Ascending aorta (tissue), 2 donors: Measurements from ENCODE around the gene CCDC136. TPM values are rescaled to one million over a fixed set of nuclear protein-coding genes. Genes with fewer than 3 reads are reported as not detected.
A peak's percentile ranks its signal among the peaks of the same experiment; 100 is the strongest.

Experiments
- DNase-seq, 2 donors: peaks; one replicate each; pipeline ENCODE4 v3.0.0-alpha.2; 2019; ENCODE audit warnings: low spot score in 2 of 2
- H3K27ac ChIP-seq, 2 donors: fragments of 200-600 bp; sonication (generic); one replicate each; pipeline ENCODE4 v1.5.1; 2016 to 2017; ENCODE audit warnings: mild to moderate bottlenecking in 1 of 2
- H3K27me3 ChIP-seq: fragments of 200-600 bp; sonication (generic); one replicate; pipeline ENCODE4 v1.5.1; 2017
- H3K36me3 ChIP-seq, 2 donors: fragments of 200-600 bp; sonication (generic); one replicate each; pipeline ENCODE4 v1.5.1; 2016
- H3K4me1 ChIP-seq, 2 donors: fragments of 200-600 bp; sonication (generic); one replicate each; pipeline ENCODE4 v1.5.1; 2016 to 2017; ENCODE audit warnings: mild to moderate bottlenecking in 1 of 2
- H3K4me3 ChIP-seq, 2 donors: fragments of 200-600 bp; sonication (generic); one replicate each; pipeline ENCODE4 v1.5.1; 2016 to 2017; ENCODE audit warnings: mild to moderate bottlenecking in 1 of 2
- H3K9me3 ChIP-seq, 2 donors: fragments of 200-600 bp; sonication (generic); one replicate each; pipeline ENCODE4 v1.5.1; 2016
- CTCF ChIP-seq, 3 experiments: fragments of 200-600 bp in 2 of 3; fragments of 450-650 bp in 1 of 3; sonication (generic) in 2 of 3; IDR thresholded peaks; one replicate each; pipeline ENCODE4 v1.5.1; 2016 to 2019; ENCODE audit warnings: antibody characterized with exemption in 3 of 3, mild to moderate bottlenecking in 1 of 3, moderate library complexity in 1 of 3
- intact Hi-C: fragments of 100-400 bp; cut with DNase I; formaldehyde crosslinking; loops from one replicate; pipeline ENCODE4 v1.15.1; 2023
- total RNA-seq: library from RNA; depleted of rRNA; stranded (reverse); fragments of >200 nt; gene quantifications from one replicate; pipeline ENCODE4 v1.1.0, GENCODE V29; 2016

The CCDC136 gene
- total RNA-seq, 1 donor from 2014 or later: 0.64 TPM

GRCh38 chr7:128747327-128748079, 44.3 kb upstream of the CCDC136 start:
- H3K36me3 ChIP-seq: peaks cover 32 to 38% of the 10 kb centered on the region in 2 donors
- no peak for DNase-seq
- H3K9me3 ChIP-seq: no peaks in the 10 kb centered on the region
- peaks cover 0 to 15% of the 10 kb centered on the region in 2 donors for H3K4me1 ChIP-seq
- no peak overlapping the region for H3K4me3 ChIP-seq
- no peak overlapping the region for H3K27ac ChIP-seq
- intact Hi-C loops: no loop called here
- no peaks in the 10 kb centered on the region for H3K27me3 ChIP-seq
- TF ChIP-seq CTCF (IDR thresholded peaks at IDR 0.05): no peak

GRCh38 chr7:128752251-128752650, 39.5 kb upstream of the CCDC136 start:
- intact Hi-C loops: no loop called here
- Histone ChIP-seq H3K9me3 (no peaks in the 10 kb centered on the region), H3K4me3 (no peak overlapping the region), H3K36me3 (peaks cover 54 to 61% of the 10 kb centered on the region in 2 donors), H3K27me3 (no peaks in the 10 kb centered on the region), H3K27ac (no peak overlapping the region), H3K4me1 (peaks cover 6 to 15% of the 10 kb centered on the region in 2 donors)
- no peak for TF ChIP-seq CTCF (IDR thresholded peaks at IDR 0.05)
- no peak for DNase-seq

- intact Hi-C loops: loop anchor here (5.0 kb wide), 2 partner anchors 37 to 77 kb away; partner anchors contain the start of genes CCDC136 and FLNC
- peaks cover 53 to 69% of the 10 kb centered on the region in 2 donors for H3K36me3 ChIP-seq
- H3K4me1 ChIP-seq: peaks cover 6 to 15% of the 10 kb centered on the region in 2 donors
- no peak overlapping the region for H3K4me3 ChIP-seq
- DNase-seq: no peak
- no peaks in the 10 kb centered on the region for H3K27me3 ChIP-seq
- TF ChIP-seq CTCF (IDR thresholded peaks at IDR 0.05): no peak
- no peaks in the 10 kb centered on the region for H3K9me3 ChIP-seq
- peak overlapping the region; percentile 39 to 64 for H3K27ac ChIP-seq
Measured at GRCh38 chr7:128755075-128755818, 36.5 kb upstream of the CCDC136 start.

- peak in 1 of 2 donors; percentile 77 for DNase-seq
- Histone ChIP-seq H3K27ac (peak overlapping the region; percentile 39 to 64), H3K27me3 (no peaks in the 10 kb centered on the region), H3K9me3 (no peaks in the 10 kb centered on the region), H3K36me3 (peaks cover 59 to 71% of the 10 kb centered on the region in 2 donors), H3K4me3 (no peak overlapping the region), H3K4me1 (peaks cover 6 to 15% of the 10 kb centered on the region in 2 donors)
- intact Hi-C loops: loop anchor here (2.0 to 5.0 kb wide), 3 partner anchors 17 to 76 kb away; partner anchors contain the start of genes CALU, CCDC136 and FLNC
- no peak for TF ChIP-seq CTCF (IDR thresholded peaks at IDR 0.05)
Measured at GRCh38 chr7:128755819-128756476, 35.8 kb upstream of the CCDC136 start.

GRCh38 chr7:128757203-128757602, 34.6 kb upstream of the CCDC136 start:
- Histone ChIP-seq H3K27ac (peak overlapping the region; percentile 35 to 74), H3K4me1 (peaks cover 6 to 15% of the 10 kb centered on the region in 2 donors), H3K4me3 (no peak overlapping the region), H3K36me3 (peaks cover 56 to 71% of the 10 kb centered on the region in 2 donors), H3K9me3 (no peaks in the 10 kb centered on the region), H3K27me3 (no peaks in the 10 kb centered on the region)
- intact Hi-C loops: loop anchor here (2.0 to 5.0 kb wide), 3 partner anchors 18 to 75 kb away; partner anchors contain the start of genes CALU, CCDC136 and FLNC
- DNase-seq: no peak
- no peak for TF ChIP-seq CTCF (IDR thresholded peaks at IDR 0.05)
